ENCODE data around the gene MRGPRD.
"Not testable (repeated sequence)": the region's sequence is repeated elsewhere in the genome, so short reads cannot be mapped to it uniquely, and the experiment has no call there.

The MRGPRD gene

DNA sequence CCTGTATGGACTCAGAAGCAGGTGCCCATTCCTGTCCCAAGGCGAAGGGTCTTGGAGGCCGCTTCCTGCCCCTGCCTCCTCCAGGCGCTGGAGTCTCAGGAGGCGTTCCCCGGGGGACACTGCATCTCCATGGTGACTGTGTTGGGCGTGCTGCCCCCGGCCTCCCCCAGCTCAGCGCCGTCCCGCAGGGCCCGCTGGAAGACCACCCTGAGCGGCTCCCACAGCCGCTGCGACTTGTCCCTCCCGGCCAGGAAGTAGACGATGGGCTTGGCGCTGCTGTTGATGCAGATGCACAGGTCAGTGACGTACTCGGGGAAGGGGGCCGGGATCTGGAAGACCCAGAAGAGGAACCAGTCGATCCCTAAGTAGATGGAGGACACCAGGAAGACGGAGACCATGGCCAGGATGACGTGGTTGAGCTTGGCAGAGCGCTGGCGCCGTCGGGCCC lies 24.4 kb upstream of the MRGPRD start:
- DNase-seq = no peak

DNA sequence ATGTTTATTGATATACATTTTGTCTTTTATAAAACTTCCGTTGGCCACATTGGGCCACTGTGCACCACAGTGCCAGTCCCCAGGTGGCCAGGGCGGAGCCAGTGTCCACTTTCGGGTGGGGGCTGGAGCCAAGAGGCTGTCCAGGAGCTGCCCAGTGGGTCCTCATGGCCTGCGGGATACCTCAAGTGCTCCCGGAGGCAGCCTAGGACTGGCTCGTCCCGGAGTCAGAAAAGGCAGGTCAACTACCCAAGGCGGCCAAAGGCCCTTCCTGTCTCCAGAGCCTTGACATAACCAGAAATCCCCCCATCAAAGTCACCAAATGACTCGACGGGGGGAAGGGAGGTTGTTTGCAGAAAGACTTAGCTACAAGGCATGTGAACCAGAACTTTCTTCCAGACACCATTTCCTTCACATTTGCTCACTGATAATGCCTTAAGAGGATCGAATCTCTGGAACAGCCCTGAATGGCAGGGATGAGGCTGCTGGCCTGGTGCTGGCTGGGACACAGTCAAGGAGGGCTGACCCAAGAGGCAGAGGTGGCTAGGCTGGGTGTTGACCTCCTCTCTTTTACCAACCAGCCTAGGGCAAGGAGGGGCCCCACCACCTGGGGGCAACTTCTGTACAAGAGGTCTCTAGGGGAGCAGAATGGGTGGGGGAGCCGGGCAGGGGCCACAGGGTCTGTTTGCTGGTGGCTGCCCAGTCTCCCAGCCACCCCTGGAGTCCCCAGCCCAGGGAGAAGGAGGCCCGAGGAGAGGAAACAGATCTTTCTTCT lies 23.8 kb upstream of the MRGPRD start:
- DNase-seq = no peak

DNA sequence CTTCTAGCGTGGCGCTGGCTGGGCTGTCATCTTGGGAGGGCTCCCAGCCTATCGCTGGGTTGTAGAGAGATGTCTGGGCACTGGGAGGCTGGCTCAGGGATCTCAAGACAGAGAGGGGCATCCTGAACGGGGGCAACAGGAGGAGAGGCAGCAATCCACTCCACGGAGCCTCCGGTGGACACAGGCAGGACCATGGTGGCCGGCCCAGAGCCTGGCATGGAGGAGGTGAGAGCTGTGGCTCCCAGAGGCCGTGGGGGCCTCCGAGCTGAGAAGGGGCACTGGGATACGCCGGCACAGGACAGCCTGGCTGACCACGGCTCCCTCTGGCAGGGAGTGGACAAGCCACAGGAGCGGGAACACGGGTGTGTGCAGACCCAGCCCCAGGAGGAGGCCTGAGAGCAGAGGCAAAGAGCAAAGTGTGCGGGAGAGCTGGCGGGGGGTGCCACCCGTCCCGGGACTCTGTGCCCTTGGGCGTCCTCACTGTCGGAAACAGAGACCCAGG lies 23.1 kb upstream of the MRGPRD start:
- no peak for DNase-seq

DNA sequence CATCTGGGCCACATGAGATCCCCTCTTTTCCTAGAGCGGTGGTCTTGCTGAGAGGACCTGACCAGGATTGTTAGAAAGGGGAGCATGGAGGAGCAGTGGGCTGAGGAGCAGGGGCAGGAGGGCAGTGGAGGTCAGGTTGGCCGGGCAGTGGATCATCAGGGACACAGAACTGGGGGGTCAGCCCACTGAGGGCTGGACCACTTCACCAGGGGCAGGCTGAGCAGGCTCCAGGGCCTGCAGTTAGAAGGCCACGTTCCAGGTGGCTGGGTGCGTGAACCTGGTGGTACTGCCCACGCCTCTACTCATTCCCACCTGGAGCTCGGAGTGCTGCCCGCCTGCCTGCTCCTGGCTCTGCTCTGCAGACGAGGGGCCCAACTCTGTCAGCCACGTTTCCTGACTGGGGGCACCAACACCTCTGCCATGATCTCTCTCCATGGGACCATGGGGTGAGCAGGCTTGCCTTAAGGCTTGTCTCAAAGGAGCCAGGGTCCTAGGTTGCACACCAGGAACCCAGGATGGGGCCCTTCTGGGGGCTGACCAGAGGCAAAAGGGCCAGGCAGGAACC lies 22.6 kb upstream of the MRGPRD start:
- no peak for DNase-seq

DNA sequence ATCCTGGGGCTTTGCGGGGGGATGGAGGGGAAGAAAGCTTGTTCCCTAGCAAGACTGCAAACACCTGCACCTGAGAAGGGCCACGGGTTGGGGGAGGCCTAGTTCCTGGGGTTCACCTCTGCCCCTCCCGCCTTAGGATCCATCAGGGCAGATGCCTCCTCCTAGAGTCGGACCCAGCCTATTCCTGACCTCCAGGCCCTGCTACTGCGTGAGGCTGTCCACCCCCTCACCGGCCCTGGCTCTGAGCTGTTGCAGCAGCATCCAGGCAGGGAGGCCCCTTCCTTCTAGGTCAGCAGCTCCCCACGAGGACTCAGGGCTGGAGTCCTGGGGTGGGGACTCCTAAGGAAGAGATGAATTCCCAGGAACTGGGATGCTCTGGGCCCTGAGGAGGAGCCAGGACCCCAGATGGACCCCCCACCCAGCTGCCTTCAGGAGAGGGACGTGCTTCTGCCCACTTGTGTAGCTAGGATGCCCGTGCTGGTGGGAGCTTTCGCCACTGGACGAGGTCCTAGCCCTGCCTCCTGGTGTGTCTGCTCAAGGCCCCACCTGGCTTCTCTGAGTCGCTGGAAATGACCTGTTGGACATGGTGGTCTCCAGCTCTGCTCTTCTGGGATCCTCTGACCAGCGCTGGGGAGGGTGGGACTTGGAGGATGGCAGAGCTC lies 21.9 kb upstream of the MRGPRD start:
- no peak for DNase-seq

DNA sequence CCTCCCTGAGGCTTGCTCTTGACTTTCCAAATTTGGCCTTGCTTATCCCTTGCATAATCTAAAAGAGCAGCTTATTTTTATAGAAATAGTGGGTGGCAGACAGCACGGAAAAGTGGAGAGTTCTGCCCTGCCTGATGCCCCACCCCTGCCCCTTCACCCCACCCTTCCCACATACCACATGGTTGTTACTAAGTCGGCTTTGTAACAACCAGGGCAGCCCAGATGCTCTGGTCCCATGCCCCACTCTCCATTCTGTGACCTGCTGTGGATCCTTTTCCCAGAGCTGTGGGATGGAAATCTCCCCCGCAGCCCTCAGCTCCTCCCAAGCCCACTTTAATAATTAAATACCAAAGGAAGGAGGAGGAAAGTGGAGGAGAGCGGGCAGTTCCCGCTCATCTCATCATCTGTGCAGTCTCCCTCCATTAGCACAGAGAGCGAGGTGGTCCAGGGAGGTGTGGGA lies 21.4 kb upstream of the MRGPRD start:
- no peak for DNase-seq

DNA sequence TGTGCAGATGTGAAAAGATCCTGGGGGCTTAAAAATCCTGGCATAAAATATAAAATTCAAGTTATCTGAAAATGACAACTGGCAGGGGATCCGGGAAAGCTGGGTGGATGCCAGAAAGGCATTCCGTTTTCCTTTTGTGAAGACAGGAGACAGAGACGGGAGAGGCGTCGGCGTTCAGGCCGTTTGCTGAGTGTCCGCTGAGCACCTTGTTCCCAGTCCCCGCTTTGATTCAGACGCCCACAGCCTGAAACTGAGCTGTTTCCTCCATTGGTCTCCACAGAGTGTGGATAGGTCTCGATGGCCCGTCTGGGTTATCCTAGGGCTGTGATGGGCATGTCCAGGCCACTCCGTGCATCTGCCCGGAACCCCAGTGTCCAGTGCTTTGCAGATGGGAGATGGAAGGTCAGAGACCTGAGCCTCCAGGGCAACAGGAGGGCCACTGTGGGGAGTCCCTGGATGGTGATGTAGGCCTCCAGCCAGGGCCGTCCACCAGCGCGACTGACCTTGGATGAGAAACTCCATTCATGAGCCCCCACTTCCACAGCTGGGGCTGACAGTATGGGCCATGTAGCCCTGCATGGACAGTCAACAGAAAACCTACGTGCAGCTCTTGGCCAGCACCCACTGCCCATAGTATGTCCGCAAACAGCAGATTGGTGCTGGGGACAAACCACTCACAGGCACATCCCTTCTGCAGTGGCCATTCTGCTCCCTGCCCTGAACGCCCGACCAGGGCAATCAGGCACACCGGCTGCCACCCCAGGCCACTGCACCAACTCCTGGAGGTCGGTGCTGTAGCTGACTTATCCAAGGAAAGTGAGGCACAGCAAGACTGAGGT lies 20.7 kb upstream of the MRGPRD start:
- DNase-seq = no peak

DNA sequence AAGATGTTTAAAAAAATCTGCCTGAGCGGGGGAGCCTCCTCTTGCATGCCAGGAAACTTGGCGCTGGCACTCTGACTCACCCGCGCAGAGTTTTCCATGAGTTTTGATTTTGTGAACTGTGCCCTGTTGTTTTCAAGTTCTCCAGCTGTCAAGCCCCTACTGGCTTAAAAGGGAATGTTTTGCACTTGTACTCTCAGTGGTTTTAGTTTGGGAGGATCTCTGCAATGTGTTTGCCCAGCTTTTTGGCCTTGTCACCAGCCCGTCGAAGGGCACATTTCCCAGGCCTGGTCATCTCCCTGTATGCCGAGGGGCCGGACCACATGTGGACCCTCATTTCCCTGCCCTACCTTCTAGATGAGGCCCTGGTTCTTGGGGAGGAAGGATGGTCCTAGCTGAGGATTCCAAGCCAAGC lies 20.1 kb upstream of the MRGPRD start:
- no peak for DNase-seq

DNA sequence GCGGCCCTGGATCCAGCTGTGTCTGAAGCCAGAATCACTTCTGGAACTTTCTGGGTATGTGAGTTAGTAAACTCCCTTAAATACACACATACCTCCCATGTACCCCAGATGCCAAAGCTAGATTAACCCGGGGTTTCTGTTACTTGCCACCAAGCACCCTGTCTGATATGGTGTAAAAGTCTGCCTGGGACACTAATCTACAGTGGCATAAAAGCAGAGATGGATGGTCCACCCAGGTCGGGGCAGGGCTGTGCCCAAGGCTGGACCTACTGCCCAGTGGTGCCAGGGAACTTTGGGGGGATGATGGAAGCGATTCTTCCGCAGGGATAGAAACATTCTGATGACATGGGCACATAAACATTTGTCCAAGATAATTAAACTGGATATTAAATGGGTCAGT lies 19.6 kb upstream of the MRGPRD start:
- DNase-seq = no peak

DNA sequence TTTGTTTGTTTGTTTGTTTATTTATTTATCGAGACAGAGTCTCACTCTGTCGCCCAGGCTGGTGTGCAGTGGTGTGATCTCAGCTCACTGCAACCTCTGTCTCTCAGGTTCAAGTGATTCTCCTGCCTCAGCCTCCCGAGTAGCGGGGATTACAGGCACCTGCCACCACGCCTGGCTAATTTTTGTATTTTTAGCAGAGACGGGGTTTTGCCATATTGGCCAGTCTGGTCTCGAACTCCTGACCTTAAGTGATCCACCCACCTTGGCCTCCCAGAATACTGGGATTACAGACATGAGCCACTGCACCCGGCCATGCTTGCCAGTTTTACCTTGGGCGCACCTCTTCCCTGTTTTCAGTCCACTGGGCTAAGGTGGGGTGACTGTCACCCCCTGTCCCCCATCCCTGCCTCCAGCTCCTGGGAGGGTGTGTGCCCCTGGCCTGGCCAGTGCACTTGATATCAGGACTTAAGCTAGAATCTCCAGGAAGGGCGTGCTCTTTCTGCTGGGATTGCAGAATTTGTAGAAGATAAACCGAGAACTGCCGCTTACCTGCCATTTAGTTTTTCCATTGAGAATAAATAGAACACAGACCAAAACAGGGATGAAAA lies 19.1 kb upstream of the MRGPRD start:
- not testable (repeated sequence) for DNase-seq

DNA sequence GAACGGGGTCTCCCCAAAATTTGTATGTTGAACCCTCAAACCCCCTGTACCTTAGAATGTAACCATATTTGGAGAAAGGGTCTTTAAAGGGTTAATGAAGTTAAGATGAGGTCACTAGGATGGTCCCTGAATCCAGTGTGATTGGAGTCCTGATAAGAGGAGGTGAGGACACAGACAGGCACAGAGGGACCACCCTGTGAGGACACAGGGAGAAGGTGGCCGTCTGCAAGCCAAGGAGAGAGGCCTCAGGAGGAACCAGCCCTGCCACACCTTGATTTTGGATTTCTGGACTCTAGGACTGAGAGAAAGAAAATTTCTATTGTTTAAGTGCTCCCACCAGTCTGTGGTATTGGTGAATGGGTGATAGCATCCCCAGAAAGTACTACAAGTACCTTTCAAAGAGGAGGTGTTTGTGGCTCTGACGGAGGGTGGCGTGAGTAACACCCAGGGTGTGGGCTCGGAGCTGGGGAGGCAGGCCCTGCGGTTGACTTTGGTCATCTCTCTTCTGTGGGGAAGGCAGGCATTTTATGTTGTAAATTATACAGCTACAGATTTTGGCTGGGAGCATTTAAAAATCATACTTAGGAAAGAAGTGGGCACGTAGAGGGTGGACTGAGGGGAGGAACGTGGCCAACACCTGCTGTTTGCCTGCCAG lies 18.4 kb upstream of the MRGPRD start:
- DNase-seq = no peak

DNA sequence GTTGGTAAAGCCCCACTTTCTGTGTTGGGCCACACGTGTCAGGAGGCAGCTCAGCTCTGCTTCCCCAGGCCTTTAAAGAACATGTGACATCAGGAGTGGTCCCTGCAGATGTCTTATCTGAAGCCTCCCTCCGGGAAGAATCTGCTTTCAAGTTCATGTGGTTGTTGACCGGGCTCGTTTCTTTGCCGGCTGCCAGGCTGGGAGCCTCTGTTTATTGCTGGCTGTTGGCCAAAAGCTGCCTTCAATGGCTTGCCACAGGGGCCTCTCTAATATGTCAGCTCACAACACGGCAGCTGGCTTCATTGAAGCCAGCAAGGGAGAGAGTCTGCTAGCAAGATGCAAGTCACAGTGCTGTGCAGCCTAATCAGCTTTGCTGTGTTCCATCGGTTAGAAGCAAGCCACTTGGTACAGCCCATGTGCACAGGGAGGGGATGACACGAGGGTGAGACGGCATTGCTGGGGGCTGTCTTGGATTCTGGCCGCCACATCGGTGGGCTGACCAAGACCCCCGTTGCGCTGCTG lies 17.7 kb upstream of the MRGPRD start:
- no peak for DNase-seq

DNA sequence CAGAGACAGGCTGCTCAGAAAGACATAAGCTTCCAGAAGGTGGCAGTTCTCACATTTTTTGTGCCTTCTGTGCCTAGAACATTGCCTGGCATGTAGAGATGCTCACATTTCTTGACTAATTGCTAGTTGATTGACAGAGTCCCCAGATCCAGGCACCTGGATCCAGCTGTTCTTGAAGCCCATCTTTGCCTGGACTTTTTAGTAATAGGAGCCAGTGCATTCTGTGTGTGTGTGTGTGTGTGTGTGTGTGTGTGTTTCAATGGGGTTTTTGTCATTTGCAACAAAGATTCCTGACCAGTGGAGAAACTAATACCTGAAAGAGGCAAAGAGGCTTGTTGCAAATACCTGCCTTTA lies 17.2 kb upstream of the MRGPRD start:
- no peak for DNase-seq

DNA sequence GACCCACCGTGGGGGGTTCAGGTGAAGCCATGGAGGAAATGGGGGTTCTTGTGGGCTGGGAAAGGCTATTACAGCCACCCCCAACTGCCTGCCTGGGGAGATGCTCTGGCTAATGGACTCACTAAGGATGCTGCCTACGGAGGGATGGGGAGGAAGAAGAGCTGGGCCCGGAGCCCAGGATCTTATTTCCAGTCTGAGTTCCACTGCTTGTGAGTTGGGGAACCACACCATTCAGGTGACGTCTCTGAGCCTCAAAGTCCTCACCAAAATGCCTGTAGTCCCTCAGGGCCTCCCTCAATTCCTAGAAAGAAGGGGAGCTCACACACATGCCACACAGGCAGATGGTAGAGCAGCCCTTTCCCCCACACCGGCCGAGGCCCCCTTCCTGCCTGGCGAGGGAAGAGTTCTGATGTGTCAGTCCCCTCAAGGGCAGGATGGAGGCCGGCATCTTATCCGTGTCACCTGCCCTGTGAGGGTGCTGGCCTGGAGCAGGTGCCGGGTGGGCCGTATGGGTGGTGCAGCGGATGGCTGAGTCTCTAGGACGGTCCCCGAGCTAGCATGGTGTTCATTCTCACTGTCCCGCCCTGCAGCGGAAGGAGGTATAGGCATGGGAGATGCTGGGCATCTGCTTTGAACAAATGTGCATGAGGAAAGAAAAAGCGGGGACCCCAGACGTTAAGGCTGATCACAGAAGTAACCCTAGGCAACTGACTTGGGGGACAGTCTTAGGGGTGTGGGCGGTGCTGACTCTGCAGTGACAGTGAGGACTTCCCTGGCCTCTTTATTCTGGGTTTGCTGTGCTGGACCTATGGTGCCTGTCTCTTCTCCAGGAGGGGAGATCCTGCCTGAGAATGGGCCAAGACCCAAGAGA lies 16.6 kb upstream of the MRGPRD start:
- DNase-seq = no peak

DNA sequence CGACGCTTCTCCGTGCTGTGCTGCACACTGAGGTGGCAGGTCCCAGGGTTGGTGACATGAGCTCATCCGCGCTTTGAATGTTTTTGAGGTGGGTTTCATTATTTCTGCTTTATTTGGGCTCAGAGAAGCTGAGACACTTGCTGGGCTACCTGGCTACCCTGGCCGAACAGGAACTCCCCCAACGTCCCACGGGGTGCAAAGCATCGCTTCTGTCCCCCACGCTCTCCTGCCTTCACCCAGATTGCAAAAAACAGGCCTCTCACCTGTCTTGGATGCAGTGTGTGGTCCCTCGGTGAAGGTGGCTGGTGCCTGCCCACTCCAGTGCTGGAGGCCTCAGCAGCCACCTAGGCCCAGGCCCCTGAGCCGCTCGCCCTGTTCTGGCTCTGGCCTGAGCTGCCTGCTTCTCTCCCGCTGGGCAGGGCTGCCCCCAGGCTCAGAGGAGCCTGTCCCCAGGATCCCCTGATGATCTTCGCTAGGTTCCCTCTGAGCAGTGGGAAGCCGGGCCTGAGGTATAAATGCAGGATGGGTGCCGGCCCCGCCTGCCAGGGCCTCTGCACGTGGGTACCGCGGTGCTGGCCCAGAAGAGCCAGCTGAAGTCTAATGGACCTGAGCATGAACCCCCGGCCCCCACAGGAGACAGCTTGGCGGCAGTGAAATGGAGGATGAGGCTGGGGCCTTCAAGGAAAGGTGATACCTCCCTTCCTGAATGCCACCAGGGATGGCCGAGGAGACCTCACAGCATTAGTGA lies 15.8 kb upstream of the MRGPRD start:
- no peak for DNase-seq

DNA sequence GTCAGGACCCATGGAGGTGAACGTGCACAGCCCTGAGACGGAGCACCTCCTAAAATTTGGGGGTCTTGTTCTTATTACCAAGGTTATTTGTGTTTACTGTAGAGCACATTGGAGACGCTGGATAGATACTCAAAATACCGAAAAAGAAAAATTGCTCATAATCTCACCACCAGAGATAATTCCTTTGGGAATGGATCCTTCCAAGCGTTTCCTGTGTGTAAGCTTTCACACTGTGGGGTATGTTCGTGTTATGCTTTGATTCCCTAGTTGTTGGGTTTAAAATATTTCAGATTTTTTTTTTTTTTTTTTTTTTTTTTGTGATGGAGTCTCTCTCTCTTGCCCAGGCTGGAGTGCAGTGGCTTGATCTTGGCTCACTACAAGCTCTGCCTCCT lies 14.1 kb upstream of the MRGPRD start:
- no peak for DNase-seq

DNA sequence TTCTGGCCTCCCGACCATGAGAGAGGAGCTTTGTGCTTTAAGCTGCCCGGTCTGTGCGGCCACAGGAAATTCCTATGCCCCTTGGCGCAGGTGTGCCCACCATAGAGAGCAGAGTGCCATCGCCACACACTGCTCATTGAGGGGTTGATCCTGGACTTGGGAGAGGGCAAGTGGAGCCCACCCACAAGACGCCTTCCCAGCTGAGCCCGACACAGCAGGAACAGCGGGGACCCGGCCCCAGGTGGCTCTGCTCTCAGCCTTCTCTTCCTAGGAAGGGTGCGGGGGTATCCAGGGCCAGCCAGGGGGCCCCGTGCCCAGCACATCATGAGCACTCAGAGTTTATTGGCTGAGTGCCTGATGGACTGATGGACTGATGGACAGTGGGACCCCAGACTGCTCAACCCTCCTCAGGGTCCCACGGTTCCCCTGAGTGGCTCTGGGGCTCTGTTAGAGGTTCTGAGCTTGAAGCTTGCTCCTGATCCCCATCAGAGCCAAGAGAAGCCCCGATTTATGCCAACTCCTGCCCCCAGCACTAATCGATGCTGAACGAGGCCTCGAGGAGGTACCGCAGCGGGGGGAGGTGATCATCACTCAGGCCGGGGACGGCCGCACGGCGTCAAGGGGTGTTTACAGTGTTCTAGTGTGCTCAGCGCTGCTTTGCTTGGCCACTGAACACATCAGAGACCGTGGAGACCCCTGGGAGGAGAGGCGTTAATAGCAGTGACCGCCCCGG lies 13.5 kb upstream of the MRGPRD start:
- no peak for DNase-seq

DNA sequence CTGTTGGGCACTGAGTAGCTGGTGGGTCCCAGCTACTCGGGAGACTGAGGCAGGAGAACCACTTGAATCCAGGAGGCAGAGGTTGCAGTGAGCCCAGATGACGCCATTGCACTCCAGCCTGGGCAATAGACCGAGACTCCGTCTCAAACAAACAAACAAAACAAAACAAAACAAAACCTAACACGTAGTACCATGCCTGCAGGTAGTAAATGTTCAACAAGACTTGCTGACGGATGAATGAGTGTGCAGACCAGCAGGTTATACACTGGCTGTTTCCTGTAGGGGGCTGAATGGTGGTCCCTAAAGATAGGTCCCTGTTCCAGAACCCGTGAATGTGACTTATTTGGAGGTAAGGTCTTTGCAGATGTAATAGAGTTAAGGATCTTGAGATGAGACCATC lies 12.8 kb upstream of the MRGPRD start:
- no peak for DNase-seq

DNA sequence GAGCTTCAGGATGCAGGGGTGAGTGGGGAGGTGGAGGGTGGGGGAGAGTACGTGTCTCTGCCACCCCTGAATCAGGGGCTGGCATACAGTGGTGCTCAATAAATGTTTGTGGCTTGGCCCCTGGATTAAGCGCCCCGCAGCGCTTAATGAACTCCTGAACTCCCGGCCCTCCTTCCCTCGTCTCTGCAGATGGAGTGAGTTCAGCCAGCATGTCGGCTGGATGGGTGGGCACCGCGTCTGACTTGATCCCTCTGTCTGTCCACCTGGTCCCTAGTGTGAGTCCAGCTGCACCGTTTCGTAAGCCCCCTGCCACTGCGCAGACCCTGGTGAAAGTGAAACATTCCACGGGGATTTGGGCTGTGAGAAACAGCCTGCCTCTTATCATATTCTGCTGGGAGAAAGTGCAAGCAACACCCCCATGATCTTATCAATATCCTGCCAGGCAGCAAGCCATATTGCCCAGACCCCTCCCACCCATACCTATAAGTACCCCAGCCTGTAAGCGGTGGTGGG lies 12.0 kb upstream of the MRGPRD start:
- DNase-seq = no peak

Measured in GF-D8 (cell line).